ENCODE measurements around the gene SPATS2.
A peak's percentile ranks its signal among the peaks of the same experiment; 100 is the strongest.
"Not testable (repeated sequence)": the region's sequence is repeated elsewhere in the genome, so short reads cannot be mapped to it uniquely, and the experiment has no call there.

Gene SPATS2

DNA sequence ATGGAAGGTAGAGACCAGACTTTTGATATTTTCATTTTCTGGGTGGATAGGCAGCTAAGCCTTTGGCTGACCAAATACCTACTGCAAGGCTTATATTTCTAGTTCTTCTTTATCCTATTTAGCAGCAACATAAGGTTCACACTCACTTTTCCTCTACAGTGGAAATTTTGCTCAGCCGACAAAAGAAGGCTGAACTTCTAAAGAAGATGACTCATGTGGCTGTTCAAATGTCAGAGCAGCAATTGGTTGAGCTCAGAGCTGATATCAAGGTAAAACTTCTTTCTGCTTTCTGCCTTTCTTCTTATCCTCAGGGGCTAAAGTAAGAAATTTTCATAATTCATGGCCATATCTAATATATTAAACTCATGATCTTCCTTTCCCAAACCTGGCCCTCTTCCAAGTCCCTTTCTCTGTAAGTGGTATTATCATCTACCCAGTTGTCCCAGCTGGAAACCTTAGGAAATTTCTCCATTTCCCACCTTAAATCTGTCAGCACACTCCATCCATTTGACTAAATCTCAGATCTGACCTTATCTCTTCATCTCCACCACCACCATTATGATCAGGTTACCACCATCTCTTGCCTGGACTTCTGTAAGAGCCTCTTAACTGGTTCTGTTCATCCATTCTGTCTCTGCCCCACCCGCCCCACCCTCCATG lies 151.8 kb downstream of the SPATS2 start:
- DNase-seq (ENCODE audit: low read depth): peak; percentile 76

DNA sequence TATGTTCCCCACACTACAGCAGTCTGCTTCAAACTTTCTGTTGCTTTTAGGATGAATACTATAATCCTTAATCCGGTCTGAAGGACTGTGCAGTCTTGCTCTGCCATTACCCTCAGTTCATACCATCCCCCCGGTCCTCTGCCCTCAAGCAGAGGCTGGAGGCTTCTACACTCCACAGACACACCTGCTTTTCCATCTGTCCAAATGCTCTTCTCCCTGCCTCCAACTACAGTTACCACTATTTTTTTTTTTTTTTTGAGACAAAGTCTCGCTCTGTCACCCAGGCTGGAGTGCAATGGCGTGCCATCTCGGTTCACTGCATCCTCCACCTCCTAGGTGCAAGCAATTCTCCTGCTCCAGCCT lies 152.3 kb downstream of the SPATS2 start:
- DNase-seq (ENCODE audit: low read depth): no peak

DNA sequence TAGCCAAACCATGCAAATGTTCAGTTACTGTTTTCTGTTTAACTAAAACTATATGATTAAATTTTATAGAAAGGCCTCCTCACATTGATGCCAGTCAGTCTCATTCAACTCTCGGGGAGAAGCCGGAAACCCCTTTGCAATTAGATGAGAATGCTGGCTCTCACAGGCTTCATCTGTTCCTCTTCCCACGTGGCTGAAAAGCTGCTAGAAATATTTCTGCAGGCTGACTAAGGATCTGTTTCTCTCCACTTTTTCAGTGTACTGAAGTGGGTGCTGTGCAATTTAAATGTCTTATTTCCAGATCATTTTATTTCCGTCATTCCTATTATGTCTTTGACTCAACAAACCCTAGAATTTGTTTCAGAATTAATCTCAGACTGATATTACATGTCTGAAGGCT lies 154.1 kb downstream of the SPATS2 start:
- DNase-seq (ENCODE audit: low read depth): no peak

DNA sequence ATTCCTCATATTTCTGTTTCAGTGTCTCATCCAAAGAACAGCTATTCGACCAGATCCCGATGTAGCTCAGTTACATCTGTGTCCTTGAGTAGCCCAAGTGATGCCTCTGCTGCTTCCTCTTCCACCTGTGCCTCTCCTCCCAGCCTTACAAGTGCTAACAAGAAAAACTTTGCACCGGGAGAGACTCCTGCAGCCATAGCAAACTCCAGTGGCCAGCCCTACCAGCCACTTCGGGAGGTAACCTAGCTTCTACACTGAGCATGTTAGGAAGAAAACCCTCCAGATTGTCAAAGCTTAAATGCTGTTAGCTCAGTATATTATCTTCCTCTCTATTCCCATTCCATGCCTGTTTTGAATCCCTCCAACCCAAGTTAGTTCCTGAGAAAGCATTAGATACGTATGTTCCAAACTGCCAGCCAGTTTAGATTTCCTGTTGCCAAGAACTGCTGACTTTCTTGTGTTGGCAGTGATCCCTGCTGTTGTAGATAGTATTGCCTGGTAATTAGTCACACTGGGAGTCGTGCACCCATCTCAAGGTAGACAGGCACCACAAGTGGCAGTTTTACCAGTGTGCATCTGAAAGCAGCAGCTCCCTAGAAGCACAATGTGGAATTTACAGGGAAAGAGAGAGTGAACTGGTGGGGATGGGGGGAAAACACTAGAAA lies 157.5 kb downstream of the SPATS2 start:
- peak; percentile 34 for DNase-seq (ENCODE audit: low read depth)

DNA sequence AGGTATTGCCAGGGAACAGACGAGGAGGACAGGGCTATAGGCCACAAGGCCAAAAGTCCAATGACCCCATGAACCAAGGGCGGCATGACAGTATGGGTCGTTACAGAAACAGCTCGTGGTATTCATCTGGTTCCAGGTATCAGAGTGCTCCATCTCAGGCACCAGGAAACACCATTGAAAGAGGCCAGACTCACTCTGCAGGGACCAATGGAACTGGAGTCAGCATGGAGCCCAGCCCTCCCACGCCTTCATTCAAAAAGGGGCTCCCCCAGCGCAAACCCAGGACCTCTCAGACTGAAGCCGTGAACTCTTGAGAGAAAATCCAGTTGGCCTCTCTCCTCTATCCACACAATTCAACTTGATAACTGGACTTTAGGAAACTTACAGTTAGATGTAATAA lies 158.7 kb downstream of the SPATS2 start:
- DNase-seq (ENCODE audit: low read depth): no peak

DNA sequence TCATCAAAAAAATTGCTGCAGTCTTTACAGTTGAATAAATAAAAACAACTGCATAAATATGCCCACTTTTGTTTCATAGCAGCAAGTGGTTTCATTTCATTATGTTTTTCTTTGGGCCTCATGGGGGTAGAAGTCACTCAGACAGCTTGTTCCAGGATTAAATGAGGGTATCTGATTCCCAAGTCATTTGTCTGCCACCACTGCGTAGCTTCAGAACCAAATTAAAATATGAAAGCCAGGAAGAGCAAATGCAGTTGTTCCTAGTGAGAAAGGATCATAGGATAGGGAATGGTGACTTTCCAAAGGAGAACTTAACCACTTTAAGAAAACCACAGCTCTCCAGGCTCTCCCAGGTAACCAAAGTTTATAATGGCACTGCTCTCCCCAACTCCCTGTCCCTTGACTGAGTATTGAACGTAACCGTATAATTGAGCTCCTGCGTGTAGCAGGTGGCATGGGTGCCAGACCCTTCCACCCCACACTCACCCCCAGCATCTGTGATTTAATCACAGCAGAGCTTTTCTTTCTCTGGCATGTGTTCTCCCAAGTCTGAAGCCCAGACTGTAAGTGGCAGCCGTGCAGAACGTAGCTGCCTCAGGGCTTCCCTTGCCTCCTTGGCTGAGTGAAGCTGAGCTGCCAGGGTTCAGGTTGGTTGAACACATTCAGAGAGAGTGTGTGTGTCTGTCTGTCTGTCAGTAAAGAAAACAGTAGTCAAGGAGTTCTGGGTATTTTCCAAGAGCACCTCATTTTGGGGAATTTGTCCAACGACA lies 160.3 kb downstream of the SPATS2 start:
- no peak for DNase-seq (ENCODE audit: low read depth)

DNA sequence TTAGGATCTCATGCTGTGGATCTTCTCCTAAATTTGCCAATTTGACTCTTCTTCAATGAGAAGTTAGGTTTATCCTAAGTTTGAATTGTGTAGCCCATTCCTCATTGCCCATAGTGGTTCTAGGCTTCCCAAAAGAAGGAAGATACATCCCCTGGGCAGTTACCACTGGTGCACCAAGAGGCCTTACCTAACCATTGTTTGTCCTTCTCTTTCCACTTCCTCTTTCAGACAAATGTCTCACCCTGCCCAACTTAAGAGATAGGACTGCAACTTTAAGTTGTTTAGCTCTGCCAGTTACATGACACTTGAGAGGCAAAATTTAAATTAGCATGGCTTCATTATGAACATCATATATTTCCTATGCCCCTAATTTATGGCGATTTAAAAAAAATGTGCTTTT lies 162.2 kb downstream of the SPATS2 start:
- no peak for DNase-seq (ENCODE audit: low read depth)

DNA sequence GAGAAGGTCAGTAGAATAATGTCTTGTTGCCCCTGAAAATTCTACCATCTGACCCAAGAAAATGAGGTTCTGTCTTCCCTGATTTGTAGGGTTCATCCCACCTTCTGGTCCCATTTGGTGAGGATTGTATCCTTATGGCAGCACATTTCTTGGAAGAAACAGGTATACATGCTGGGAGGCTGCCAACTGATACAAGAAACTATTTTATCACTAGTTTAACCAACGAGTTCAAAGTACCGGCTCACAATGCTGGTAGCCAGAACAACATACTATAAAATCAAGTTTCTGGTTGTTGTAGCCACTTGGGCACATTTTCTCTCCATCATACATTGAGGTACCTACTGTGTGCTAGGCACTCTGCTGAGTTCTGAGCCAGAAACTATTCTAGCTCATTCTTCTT lies 164.5 kb downstream of the SPATS2 start:
- DNase-seq (ENCODE audit: low read depth): no peak

DNA sequence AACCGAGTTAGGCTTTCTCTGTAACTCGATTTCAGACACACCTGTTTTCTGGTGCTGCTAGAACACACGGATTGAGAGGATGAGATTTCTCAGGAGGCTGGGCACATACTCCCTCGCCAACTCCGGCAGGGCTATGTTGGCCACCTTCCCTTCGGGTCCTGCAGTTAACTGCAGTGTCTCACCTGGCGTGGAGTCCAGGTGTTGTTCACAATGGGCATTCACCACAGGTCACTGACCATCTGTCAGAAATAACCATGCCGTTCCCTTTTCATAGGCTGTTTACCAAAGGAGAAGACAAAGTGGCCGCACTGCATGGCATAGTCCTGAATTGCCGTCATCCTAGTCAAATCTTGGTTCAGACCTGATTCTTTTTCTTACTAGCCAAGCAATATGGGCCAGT lies 166.1 kb downstream of the SPATS2 start:
- no peak for DNase-seq (ENCODE audit: low read depth)

DNA sequence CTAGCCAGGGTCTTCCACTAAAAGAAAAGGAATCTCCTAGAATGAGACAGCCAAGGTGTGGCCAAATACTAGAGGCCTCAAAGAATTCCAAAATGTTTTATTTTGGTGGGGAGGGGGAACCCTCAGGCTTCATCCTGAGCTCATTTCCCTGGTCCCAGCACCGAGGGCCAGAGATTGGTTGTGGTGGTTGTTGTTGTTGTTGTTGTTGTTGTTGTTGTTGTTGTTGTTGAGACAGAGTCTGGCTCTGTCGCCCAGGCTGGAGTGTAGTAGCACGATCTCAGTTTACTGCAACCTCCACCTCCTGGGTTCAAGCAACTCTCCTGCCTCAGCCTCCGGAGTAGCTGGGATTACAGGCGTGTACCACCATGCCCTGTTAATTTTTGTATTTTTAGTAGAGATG lies 166.9 kb downstream of the SPATS2 start:
- not testable (repeated sequence) for DNase-seq (ENCODE audit: low read depth)

DNA sequence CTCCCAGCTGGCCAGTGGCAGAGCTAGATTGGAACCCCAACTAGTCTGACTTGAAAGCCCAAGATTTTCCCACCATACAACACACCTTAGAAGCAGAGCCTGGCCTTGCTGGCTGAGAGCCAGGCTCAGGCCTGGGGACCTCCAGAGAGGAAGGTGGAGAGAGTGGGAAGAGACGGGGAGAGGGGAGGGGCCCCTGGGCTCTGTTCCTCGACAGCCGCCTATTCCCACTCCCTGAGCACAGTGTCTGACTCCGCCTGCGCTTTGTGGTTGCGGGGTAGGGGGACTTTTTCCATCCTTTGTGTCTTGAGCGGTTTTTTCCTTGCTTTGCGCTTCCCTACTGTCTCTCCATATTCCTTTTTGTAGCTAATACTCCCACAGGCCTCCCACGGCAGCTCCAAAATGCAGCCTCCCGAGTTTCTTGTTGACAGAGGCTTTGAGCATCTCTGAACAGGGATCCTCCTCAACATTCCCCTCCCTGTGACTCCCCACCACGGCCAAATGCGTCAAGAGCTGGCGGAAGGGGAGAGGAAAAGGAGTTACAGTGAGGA lies 167.5 kb downstream of the SPATS2 start:
- DNase-seq (ENCODE audit: low read depth): no peak

DNA sequence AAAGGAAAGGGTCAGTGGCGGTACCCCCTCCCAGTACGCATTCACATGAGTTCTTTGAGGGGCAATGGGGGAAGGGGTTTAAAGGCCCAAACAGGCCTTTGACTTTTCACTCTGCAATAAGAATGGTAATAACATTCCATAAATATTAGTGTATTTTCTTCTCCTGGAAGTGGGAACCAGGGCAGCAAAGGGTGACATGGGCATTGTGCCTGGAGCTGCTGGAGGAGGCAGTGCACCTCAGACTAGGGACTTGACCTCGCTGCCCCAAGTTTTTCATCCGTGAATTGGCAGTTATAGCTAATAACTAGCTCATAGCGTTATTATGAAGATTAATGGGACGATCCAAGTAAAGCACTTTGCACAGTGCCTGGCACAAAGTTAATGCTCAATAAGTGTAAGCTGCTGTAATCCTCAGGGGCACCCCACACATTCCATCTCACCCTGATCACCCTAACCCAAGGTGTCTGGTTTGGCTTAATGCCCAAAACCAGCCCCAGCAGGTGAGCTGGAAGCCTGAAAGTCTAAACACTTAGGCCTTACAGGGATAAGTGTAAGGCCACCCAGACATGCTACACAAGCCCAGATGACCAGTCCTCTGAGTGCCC lies 168.8 kb downstream of the SPATS2 start:
- no peak for DNase-seq (ENCODE audit: low read depth)

DNA sequence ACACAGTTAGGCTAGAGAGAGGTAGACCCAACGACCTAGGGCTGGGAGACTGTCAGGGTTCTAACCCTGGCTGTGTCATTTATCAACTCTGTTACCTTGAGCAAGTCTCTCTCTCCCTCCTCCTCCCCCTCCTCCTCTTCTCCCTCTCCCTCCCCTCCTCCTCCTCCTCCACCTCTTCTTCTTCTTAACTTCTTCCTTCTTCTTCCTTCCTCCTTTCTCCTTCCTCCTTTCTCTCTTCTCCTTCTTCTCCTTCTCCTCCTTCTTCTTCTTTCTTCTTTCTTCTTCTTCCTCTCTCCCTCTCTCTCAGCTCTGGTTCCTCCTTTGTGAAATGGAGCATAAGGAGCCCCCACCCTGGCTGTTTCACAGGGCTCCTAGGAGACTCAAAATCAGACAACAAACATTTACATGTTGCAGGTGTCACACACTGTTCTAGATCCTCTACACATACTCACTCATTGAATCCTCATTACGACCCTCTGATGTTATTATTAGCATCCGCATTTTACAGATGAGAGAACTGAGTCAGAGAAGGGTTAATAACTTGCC lies 169.3 kb downstream of the SPATS2 start:
- no peak for DNase-seq (ENCODE audit: low read depth)

DNA sequence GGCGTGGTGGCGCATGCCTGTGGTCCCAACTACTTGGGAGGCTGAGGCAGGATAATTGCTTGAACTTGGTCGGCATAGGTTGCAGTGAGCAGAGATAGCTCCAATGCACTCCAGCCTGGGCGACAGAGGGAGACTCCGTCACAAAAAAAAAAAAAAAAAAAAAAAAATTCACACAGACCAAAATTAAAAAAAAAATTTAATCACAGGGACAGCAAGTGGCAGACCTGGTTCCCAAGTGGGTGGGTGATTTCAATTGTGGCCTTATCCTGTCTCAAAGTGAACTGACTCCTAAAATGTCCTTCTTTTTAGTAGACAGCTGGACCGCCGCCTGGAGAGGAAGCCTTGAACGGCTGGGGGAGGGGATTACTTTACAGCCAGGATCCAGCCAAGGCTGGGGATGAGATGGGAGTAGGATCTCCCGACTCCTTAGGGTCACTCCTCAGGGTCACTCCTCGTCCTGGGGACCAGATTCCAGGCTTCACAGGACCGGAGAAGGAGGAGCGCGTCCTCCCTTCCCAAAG lies 170.0 kb downstream of the SPATS2 start:
- DNase-seq (ENCODE audit: low read depth): no peak

DNA sequence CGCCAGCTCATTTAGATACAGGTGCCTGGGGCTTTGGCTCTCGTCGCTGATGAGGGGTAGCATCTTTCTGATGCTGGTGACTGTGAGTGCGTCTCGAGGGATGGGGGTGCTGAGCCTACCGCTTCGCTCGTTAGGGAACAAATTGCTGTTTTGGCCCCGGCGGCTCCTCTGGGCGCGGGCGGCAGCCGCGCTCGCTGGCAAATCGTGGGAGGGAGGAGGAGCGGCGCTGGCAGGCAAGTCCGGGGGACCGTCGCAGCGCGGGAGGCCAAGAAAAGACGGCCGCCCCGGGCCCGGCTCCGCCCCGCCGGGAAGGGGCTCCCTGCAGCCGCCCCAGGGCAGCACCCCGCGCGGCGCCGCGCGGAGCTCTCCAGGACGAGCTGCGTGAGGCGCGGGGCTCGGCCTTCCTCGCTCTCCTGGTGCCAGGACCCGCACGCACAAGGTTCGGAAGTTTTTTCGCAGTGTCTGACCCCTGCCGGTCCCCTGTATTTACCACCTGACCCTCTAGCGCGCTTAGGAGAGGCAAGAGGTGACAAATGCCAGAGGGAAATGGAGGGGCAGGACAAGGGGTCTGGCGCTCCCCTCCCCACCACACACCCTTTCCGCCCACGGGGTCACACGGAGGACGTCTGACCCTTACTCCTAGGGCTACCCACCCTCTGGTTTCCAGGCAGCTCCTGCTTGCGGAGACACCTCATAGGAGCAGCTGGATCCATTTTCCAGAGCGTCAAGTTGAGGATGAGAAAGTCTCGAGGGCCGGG lies 170.7 kb downstream of the SPATS2 start:
- DNase-seq (ENCODE audit: low read depth): no peak

DNA sequence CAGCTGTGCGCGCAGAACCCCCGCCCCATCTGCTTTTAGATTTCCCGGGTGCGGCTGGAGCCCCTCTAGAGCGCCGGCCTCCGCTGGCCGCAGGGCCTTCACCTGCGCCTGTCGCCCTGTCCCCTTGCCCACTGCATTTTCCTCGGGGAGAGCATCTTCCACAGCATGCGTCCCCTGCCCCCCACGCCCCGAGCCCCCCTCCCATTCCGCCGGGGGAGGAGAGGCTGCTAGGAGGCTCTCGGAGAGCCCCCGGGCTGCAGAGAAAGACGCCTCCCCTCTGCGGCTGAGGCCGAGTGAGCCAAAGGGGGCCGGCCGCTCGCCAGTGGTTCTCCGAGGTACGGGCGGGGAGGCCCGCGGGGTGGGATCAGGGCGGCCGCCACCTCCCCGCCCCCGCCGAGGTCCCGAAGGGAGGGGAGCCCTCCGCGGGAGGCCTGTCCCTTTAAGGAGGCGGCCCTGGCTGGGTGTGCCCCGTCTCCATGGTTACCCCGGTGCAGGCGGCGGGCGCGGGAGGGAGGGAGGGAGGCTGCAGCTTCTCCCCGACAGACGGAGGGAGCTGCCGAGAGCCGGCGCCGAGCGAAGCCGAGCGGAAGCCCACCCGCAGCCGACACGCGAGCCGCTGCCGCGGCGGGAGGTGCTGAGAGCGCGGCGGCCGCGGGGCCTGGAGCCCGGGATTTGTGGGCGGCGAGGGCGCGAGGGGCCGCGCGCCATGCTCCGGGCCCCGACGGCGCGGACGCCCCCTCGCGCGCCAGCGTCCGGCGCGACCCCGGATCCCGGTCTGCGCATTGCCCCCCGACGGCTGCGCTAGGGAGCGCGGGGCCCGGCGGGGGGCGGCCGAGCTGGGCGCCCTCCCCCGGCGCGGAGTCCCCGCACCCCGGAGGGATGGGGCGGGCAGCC lies 171.5 kb downstream of the SPATS2 start, which contains the start of gene KCNH3:
Gene KCNH3 (plus strand): TSS at position 521 of the 894 bp plus-strand sequence. CDS start 387 bp downstream, outside the sequence.
- DNase-seq (ENCODE audit: low read depth): peak; percentile 55

DNA sequence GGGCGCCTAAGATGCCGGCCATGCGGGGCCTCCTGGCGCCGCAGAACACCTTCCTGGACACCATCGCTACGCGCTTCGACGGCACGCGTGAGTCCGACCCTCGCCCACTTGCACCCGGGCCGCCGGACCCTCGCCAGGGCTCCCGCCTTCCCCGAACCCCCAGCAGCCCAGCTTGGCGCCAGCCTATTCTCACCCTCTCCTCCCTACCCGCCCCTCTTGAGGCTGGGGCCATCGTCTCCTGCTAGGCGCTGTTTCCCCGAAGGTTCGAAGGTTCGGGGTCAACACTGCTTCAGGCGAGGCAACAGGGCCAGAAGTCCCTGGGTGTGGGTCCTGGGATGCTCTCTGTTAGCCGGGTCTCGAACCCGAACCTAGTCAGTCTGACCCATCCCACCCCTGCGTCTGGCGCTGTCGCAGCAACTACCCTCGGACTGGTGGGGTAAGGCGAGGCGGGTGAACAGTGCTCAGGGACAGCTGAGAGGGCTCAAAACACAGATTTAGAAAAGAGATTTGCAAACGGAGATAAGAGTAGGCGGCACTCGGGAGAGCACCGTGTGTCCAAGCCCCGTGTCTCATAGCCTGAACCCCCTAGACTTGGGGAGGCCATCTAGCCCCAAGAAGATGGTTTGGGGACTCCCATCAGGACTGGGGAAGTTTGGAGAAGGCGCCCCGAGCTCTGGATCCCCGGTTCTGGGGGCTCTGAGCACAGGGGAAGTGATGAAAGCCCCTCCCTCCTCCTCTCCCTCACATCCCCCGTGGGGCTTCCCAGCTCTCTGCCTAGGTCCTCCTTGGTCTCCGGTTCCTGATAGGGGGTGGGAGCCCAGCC lies 172.4 kb downstream of the SPATS2 start:
- no peak for DNase-seq (ENCODE audit: low read depth)

DNA sequence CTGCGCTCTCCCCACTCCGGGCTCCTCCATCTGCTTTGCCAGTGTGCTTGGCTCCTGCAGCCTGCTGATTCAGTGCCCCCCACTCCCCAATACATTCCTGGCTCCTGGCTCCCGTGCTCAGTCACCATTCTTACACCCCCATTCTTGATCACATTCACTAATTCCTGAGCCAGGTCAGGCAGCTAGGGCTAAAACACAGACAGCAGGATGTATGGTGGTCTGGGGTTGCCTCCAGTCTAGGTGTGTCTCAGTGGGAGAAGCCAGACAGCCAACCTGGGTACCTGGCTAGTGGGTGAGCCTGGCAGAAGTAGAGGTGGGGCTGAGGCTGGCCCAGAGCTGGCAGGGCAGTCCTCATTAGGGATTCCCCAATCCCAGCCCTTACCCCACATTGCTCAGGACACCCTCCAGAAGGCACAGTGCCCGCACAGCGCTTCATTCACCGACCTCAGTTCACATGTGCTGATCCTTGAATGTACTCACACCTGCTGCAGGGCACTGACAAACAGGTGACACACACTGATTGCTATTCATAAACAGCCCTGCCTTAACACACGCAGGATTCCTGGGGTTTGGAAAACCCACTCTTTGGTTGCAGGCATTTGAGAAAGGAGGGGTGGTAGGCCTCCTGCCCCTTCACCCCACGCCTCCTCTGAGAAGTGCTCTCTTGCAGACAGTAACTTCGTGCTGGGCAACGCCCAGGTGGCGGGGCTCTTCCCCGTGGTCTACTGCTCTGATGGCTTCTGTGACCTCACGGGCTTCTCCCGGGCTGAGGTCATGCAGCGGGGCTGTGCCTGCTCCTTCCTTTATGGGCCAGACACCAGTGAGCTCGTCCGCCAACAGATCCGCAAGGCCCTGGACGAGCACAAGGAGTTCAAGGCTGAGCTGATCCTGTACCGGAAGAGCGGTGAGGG lies 173.2 kb downstream of the SPATS2 start:
- no peak for DNase-seq (ENCODE audit: low read depth)
